SU-DHL-6 (cell line): ENCODE results near the gene ANKRD31.

Experiments used
- H2AFZ ChIP-seq: fragments of 200-600 bp; sonication (generic); 2 replicates; pipeline ENCODE4 v1.6.1; 2014; ENCODE audit warnings: low read depth, mild to moderate bottlenecking, moderate library complexity, mixed read lengths, antibody characterized with exemption, low read length; ENCODE audit not compliant: severe bottlenecking
- H3F3A ChIP-seq: fragments of 200-600 bp; shearing (Covaris generic); 2 replicates; pipeline ENCODE4 v1.6.0; 2016; ENCODE audit warnings: antibody characterized with exemption, mild to moderate bottlenecking; ENCODE audit not compliant: insufficient read depth
- H3K27ac ChIP-seq: fragments of 200-600 bp; sonication (generic); 2 replicates; pipeline ENCODE4 v1.5.1; 2016; ENCODE audit warnings: low read depth, mild to moderate bottlenecking, low read length, moderate library complexity, mixed read lengths
- H3K27me3 ChIP-seq: fragments of 200-600 bp; sonication (generic), shearing (Covaris generic); 2 replicates; pipeline ENCODE4 v1.6.0; 2014; ENCODE audit warnings: mild to moderate bottlenecking, low read length
- H3K36me3 ChIP-seq: fragments of 200-600 bp; sonication (generic); 2 replicates; pipeline ENCODE4 v1.6.1; 2014; ENCODE audit warnings: mild to moderate bottlenecking, low read length, mixed read lengths
- H3K4me2 ChIP-seq: fragments of 300-600, 200-600 bp; shearing (Covaris generic), sonication (generic); 2 replicates; pipeline ENCODE4 v1.6.0; 2014; ENCODE audit warnings: low read length, low read depth, mild to moderate bottlenecking; ENCODE audit not compliant: poor library complexity, severe bottlenecking
- H3K4me3 ChIP-seq: fragments of 200-600 bp; sonication (generic); 2 replicates; pipeline ENCODE4 v1.5.1; 2014; ENCODE audit warnings: antibody characterized with exemption, low read length, mild to moderate bottlenecking, mixed read lengths; ENCODE audit not compliant: insufficient read depth, poor library complexity, severe bottlenecking
- H3K79me2 ChIP-seq: fragments of 200-600 bp; sonication (generic); 2 replicates; pipeline ENCODE4 v1.6.1; 2014; ENCODE audit warnings: mild to moderate bottlenecking, low read length, moderate library complexity; ENCODE audit not compliant: insufficient read depth
- H3K9ac ChIP-seq: fragments of 200-600 bp; sonication (generic); 2 replicates; pipeline ENCODE4 v1.7.0; 2014; ENCODE audit warnings: mild to moderate bottlenecking, low read length
- H3K9me2 ChIP-seq: fragments of 200-600 bp; sonication (generic); replicated peaks from 2 replicates; pipeline ENCODE4 v1.6.1; 2014; ENCODE audit warnings: low read length; ENCODE audit not compliant: insufficient read depth
- H3K9me3 ChIP-seq: fragments of 200-600 bp; sonication (generic); 2 replicates; pipeline ENCODE4 v1.6.1; 2014; ENCODE audit warnings: low read length, mixed read lengths; ENCODE audit not compliant: insufficient read depth
- H4K20me1 ChIP-seq: fragments of 200-600 bp; sonication (generic); 2 replicates; pipeline ENCODE4 v1.6.1; 2014; ENCODE audit warnings: low read depth, mild to moderate bottlenecking, antibody characterized with exemption, low read length, moderate library complexity, mixed read lengths
- CTCF ChIP-seq: fragments of 200-600 bp; sonication (generic); IDR thresholded peaks from one replicate; pipeline ENCODE4 v1.5.1; 2017; ENCODE audit warnings: antibody characterized with exemption, mild to moderate bottlenecking, low read length, moderate library complexity; ENCODE audit not compliant: insufficient read depth, poor library complexity, severe bottlenecking
- EZH2phosphoT487 ChIP-seq: fragments of 200-600 bp; sonication (generic), shearing (Covaris generic); conservative IDR thresholded peaks from 2 replicates; pipeline ENCODE4 v1.6.1; 2018; ENCODE audit warnings: mild to moderate bottlenecking, antibody characterized with exemption, low read length, moderate library complexity, mixed read lengths

Gene ANKRD31

GRCh38 chr5:75055727-75056144 lies 180.9 kb downstream of the ANKRD31 start:
- Histone ChIP-seq H3K36me3 (no peaks in the 10 kb centered on the region), H3K4me2 (no peak overlapping the region), H3K79me2 (no peaks in the 10 kb centered on the region), H4K20me1 (no peaks in the 10 kb centered on the region), H3K9me2 (no peaks in the 10 kb centered on the region), H3K27me3 (no peaks in the 10 kb centered on the region), H3K4me3 (no peak overlapping the region), H2AFZ (no peak overlapping the region), H3K9ac (no peak overlapping the region), H3K9me3 (no peaks in the 10 kb centered on the region), H3F3A (no peaks in the 10 kb centered on the region), H3K27ac (no peak overlapping the region)
- TF ChIP-seq EZH2phosphoT487 (no peak), CTCF (no peak)

- Histone ChIP-seq H2AFZ (no peak overlapping the region), H3K9me2 (no peaks in the 10 kb centered on the region), H3K36me3 (no peaks in the 10 kb centered on the region), H3K27ac (no peak overlapping the region), H4K20me1 (no peaks in the 10 kb centered on the region), H3K4me3 (no peak overlapping the region), H3K9ac (no peak overlapping the region), H3K4me2 (no peak overlapping the region), H3K27me3 (no peaks in the 10 kb centered on the region), H3K79me2 (no peaks in the 10 kb centered on the region), H3K9me3 (no peaks in the 10 kb centered on the region), H3F3A (no peaks in the 10 kb centered on the region)
- TF ChIP-seq EZH2phosphoT487 (no peak), CTCF (no peak)
Measured at GRCh38 chr5:75054134-75054930, 182.3 kb downstream of the ANKRD31 start.

DNA sequence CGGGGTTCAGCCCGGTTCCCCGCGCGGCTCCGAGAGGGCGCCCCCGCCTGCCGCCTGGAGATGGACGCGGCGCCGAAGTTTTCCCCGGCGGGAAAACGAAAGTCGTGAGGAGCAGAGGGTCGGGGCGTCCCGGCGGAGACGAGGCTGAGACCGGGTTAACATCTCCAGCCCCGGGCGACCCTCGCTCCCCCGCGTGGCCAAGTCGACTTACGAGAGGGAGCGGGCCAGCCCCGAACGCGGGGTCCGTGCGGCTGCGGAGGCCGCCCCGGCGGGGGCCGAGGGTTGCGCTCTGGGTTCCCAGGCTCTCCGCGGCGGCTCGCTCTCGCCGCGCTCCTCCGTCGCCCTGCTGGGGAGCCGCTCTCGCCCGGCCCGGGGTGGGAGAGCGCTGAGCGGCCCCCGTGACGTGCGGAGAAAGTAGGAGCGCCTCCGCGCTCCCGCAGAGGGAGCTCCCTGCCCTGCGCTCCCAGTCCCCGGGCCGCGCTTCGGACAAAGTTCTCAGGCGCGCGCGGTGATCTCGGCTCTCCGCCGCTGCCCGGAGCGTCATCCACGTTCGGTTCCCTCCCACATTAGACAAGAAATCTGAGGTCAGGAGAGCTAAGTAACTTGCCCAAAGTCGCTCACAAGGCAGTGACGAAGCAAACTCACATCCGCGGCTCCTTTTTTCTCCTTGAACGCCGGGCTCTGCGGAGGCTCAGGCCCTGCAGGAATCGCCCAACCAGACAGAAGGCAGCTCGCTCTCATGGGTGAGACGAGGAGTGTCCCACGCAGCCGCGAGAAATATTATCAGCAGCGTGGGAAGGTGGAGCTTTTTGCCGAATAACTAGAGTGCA lies 183.2 kb downstream of the ANKRD31 start:
- H3K4me2 ChIP-seq: no peak overlapping the region
- no peaks in the 10 kb centered on the region for H3F3A ChIP-seq
- TF ChIP-seq CTCF (no peak), EZH2phosphoT487 (no peak)
- no peaks in the 10 kb centered on the region for H3K79me2 ChIP-seq
- H4K20me1 ChIP-seq: no peaks in the 10 kb centered on the region
- no peak overlapping the region for H3K9ac ChIP-seq
- no peak overlapping the region for H3K27ac ChIP-seq
- no peak overlapping the region for H3K4me3 ChIP-seq
- no peak overlapping the region for H2AFZ ChIP-seq
- H3K9me2 ChIP-seq: no peaks in the 10 kb centered on the region
- H3K27me3 ChIP-seq: no peaks in the 10 kb centered on the region
- no peaks in the 10 kb centered on the region for H3K36me3 ChIP-seq
- H3K9me3 ChIP-seq: no peaks in the 10 kb centered on the region
